Heart right ventricle (tissue), 16 donors: ENCODE results near the gene LCE1D. TPM values are rescaled to one million over a fixed set of nuclear protein-coding genes. Genes with fewer than 3 reads are reported as not detected.
A peak's percentile ranks its signal among the peaks of the same experiment; 100 is the strongest.

ENCODE experiments used
- ATAC-seq, 8 donors: fragments of 200-7000 bp; cut with Tn5 transposase; one replicate each; pipeline ENCODE4 v1.9.1; 2020; ENCODE audit warnings: mild to moderate bottlenecking in 8 of 8, moderate library complexity in 8 of 8, moderate number of reproducible peaks in 1 of 8
- DNase-seq, 2 donors: peaks; one replicate each; pipeline ENCODE4 v3.0.0-alpha.2; 2020
- H3K27ac ChIP-seq, 10 donors: fragments of 200-600 bp; sonication (generic) in 2 of 10; one replicate each; pipeline versions ENCODE4 v1.5.0 to v1.8.0; 2020 to 2022; ENCODE audit warnings: mild to moderate bottlenecking in 3 of 10
- H3K27me3 ChIP-seq, 7 donors: fragments of 200-600 bp; one replicate each; pipeline ENCODE4 v1.8.0; 2021 to 2022; ENCODE audit warnings: mild to moderate bottlenecking in 2 of 7
- H3K36me3 ChIP-seq, 9 donors: fragments of 200-600 bp; sonication (generic) in 1 of 9; one replicate each; pipeline versions ENCODE4 v1.5.0 to v1.8.0; 2020 to 2022; ENCODE audit warnings: mild to moderate bottlenecking in 2 of 9
- H3K4me1 ChIP-seq, 9 donors: fragments of 200-600 bp; sonication (generic) in 1 of 9; one replicate each; pipeline versions ENCODE4 v1.5.0 to v1.8.0; 2020 to 2022; ENCODE audit warnings: mild to moderate bottlenecking in 4 of 9
- H3K4me3 ChIP-seq, 10 donors: fragments of 200-600 bp; sonication (generic) in 2 of 10; one replicate each; pipeline versions ENCODE4 v1.5.0 to v1.8.0; 2020 to 2022; ENCODE audit warnings: mild to moderate bottlenecking in 7 of 10, moderate library complexity in 2 of 10
- H3K9me3 ChIP-seq, 11 donors: fragments of 200-600 bp in 10 of 11; sonication (generic) in 2 of 11; one replicate each; pipeline versions ENCODE4 v1.5.0 to v1.8.0; 2013 to 2022; ENCODE audit warnings: mild to moderate bottlenecking in 2 of 11, control low read depth in 1 of 11, moderate library complexity in 1 of 11
- WGBS, 2 donors: extraction: QIAGEN DNeasy Blood & Tissue Kit; methylation state at CpG; one replicate each; pipeline ENCODE4 v1.1.7; 2013; ENCODE audit warnings: inconsistent platforms in 1 of 2; 5-methylcytosine and 5-hydroxymethylcytosine counted together
- intact Hi-C, 10 donors: fragments of 100-400 bp; cut with DNase I; formaldehyde crosslinking; loops; one replicate each; pipeline versions ENCODE4 v1.11.1 to v1.14.2; 2022
- polyA plus RNA-seq, 2 donors: library from polyadenylated mRNA; stranded (reverse); fragments of 200-250 nt; gene quantifications; one replicate each; pipeline ENCODE4 v1.2.3, GENCODE V29; 2013
- total RNA-seq, 10 donors: library from RNA; stranded (reverse); fragmentation: NEBNext Ultra II Directional in 3 of 10; extraction: Animal tissue kit (Norgen Biotek cat#: 25700) in 3 of 10; gene quantifications; one replicate each; pipeline versions ENCODE4 v1.2.1 to v1.2.4, GENCODE V29; 2021 to 2023
- TF ChIP-seq, protein P1 (sequence below), 9 donors: fragments of 200-600 bp; sonication (generic) in 2 of 9; IDR thresholded peaks; one replicate each; pipeline versions ENCODE4 v1.5.0 to v1.8.0; 2021 to 2022; ENCODE audit warnings: antibody characterized with exemption in 9 of 9, mild to moderate bottlenecking in 5 of 9, moderate library complexity in 1 of 9
- donor health status: Arrhythmogenic right ventricular cardiomyopathy.
- donor health status: ischemic (EF 13 %, LVEDD 7.1; RV severe dilation, severe dysfunction).
- donor health status: healthy with polysubstance abuse.
- donor health status: DM: no; HTN: yes; CAD: no.
- donor health status: DM: no; HTN: no; CAD: no.
- donor health status: ischemic (EF 25% LVEDD 6.9; RV normal size, moderate dysfunction).
- donor health status: ischemic (EF 25% LVEDD 5.7; RV mildly dilated, moderate dysfunction).
- donor health status: healthy.
- donor health status: DM: yes; HTN: yes; CAD: no.
- donor health status: Ischemic cardiomyopathy.
- donor health status: ischemic (EF 35%, LVEDD 5.7; RV mildly dilated, moderate dysfunction).
- donor health status: nonischemic (EF 11% LVEDD 7.7; RV severe dilation, severe dysfunction).
- donor health status: DM: yes; HTN: yes; CAD: no.
- donor health status: PGD.
- donor health status: ischemic (EF 29% LVEDD 5.4; RV normal size, mild dysfunction).
- donor health status: nonischemic (EF 23%, LVEDD 6.1; RV moderate dilation, normal function).

Gene LCE1D
- total and polyA plus RNA-seq, 12 donors: not detected

GRCh38 chr1:152760551-152761190 is 35.9 kb upstream of the LCE1D start:
- Histone ChIP-seq H3K27me3 (peaks cover 0 to 11% (median 0%) of the 10 kb centered on the region in 7 donors), H3K36me3 (no peaks in the 10 kb centered on the region), H3K27ac (no peak overlapping the region), H3K4me1 (no peaks in the 10 kb centered on the region), H3K9me3 (no peaks in the 10 kb centered on the region), H3K4me3 (no peak overlapping the region)
- DNase-seq (no peak), ATAC-seq (peak in 1 of 8 donors; percentile 41)
- WGBS, 2 donors: 90 to 91% methylated on average over 31 of the region's 31 CpGs
- TF ChIP-seq, protein P1, sequence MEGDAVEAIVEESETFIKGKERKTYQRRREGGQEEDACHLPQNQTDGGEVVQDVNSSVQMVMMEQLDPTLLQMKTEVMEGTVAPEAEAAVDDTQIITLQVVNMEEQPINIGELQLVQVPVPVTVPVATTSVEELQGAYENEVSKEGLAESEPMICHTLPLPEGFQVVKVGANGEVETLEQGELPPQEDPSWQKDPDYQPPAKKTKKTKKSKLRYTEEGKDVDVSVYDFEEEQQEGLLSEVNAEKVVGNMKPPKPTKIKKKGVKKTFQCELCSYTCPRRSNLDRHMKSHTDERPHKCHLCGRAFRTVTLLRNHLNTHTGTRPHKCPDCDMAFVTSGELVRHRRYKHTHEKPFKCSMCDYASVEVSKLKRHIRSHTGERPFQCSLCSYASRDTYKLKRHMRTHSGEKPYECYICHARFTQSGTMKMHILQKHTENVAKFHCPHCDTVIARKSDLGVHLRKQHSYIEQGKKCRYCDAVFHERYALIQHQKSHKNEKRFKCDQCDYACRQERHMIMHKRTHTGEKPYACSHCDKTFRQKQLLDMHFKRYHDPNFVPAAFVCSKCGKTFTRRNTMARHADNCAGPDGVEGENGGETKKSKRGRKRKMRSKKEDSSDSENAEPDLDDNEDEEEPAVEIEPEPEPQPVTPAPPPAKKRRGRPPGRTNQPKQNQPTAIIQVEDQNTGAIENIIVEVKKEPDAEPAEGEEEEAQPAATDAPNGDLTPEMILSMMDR (IDR thresholded peaks at IDR 0.05): no peak
- intact Hi-C loops: no loop called here

GRCh38 chr1:152761609-152762213 is 34.8 kb upstream of the LCE1D start:
- DNase-seq (no peak), ATAC-seq (no peak)
- no peak overlapping the region for H3K27ac ChIP-seq
- H3K4me3 ChIP-seq: no peak overlapping the region
- 78 to 83% methylated on average over 3 of the region's 3 CpGs for WGBS, 2 donors
- no peaks in the 10 kb centered on the region for H3K4me1 ChIP-seq
- peaks cover 0 to 16% (median 0%) of the 10 kb centered on the region in 7 donors for H3K27me3 ChIP-seq
- no peaks in the 10 kb centered on the region for H3K36me3 ChIP-seq
- no peaks in the 10 kb centered on the region for H3K9me3 ChIP-seq
- intact Hi-C loops: no loop called here
- TF ChIP-seq, protein P1 (IDR thresholded peaks at IDR 0.05): no peak

GRCh38 chr1:152768847-152769533 is 27.5 kb upstream of the LCE1D start:
- DNase-seq (no peak), ATAC-seq (no peak)
- TF ChIP-seq, protein P1 (IDR thresholded peaks at IDR 0.05): no peak
- intact Hi-C loops: no loop called here
- 48 to 49% methylated on average over 8 of the region's 8 CpGs for WGBS, 2 donors
- no peak overlapping the region for H3K4me3 ChIP-seq
- no peaks in the 10 kb centered on the region for H3K4me1 ChIP-seq
- H3K27me3 ChIP-seq: peaks cover 0 to 7% (median 0%) of the 10 kb centered on the region in 7 donors
- H3K27ac ChIP-seq: no peak overlapping the region
- H3K36me3 ChIP-seq: no peaks in the 10 kb centered on the region
- H3K9me3 ChIP-seq: peaks cover 0 to 3% (median 0%) of the 10 kb centered on the region in 11 donors

GRCh38 chr1:152770411-152770810 is 26.1 kb upstream of the LCE1D start:
- intact Hi-C loops: no loop called here

More at GRCh38 chr1:152770411-152770810, 26.1 kb upstream of the LCE1D start:
- 59 to 74% methylated on average over 1 of the region's 1 CpG for WGBS, 2 donors
- TF ChIP-seq, protein P1 (IDR thresholded peaks at IDR 0.05): no peak
- no peak for DNase-seq
- ATAC-seq: no peak
- no peak overlapping the region for H3K4me3 ChIP-seq
- H3K27ac ChIP-seq: no peak overlapping the region
- no peaks in the 10 kb centered on the region for H3K36me3 ChIP-seq
- H3K27me3 ChIP-seq: peaks cover 0 to 7% (median 0%) of the 10 kb centered on the region in 7 donors
- H3K9me3 ChIP-seq: peaks cover 0 to 3% (median 0%) of the 10 kb centered on the region in 11 donors
- H3K4me1 ChIP-seq: no peaks in the 10 kb centered on the region
